ENCODE measurements around the gene SF3A1.
"Not testable (repeated sequence)": the region's sequence is repeated elsewhere in the genome, so short reads cannot be mapped to it uniquely, and the experiment has no call there.

Gene SF3A1

GRCh38 chr22:30351226-30351625 lies 5.5 kb downstream of the SF3A1 start:
- no peak for DNase-seq (ENCODE audit: low read depth)

GRCh38 chr22:30348809-30349208 lies 7.9 kb downstream of the SF3A1 start:
- no peak for DNase-seq (ENCODE audit: low read depth)

- no peak for DNase-seq (ENCODE audit: low read depth)
These were observed 8.3 kb downstream of the SF3A1 start for GRCh38 chr22:30348404-30348803.

- DNase-seq (ENCODE audit: low read depth): no peak
These were observed 9.3 kb downstream of the SF3A1 start for GRCh38 chr22:30347255-30347892.

- DNase-seq (ENCODE audit: low read depth): no peak
These were observed 12.1 kb downstream of the SF3A1 start for GRCh38 chr22:30344447-30345200.

GRCh38 chr22:30340911-30341685 lies 15.6 kb downstream of the SF3A1 start:
- no peak for DNase-seq (ENCODE audit: low read depth)

- DNase-seq (ENCODE audit: low read depth): no peak
These were observed 17.9 kb downstream of the SF3A1 start for GRCh38 chr22:30338802-30339201.

- DNase-seq (ENCODE audit: low read depth): not testable (repeated sequence)
These were observed 18.4 kb downstream of the SF3A1 start for GRCh38 chr22:30338341-30338740.

GRCh38 chr22:30337461-30337778 lies 19.3 kb downstream of the SF3A1 start:
- no peak for DNase-seq (ENCODE audit: low read depth)

GRCh38 chr22:30336752-30337460 lies 19.8 kb downstream of the SF3A1 start:
- no peak for DNase-seq (ENCODE audit: low read depth)

- DNase-seq (ENCODE audit: low read depth): no peak
These were observed 21.5 kb downstream of the SF3A1 start for GRCh38 chr22:30335236-30335635.

GRCh38 chr22:30334646-30335045 lies 22.0 kb downstream of the SF3A1 start:
- no peak for DNase-seq (ENCODE audit: low read depth)

- DNase-seq (ENCODE audit: low read depth): no peak
These were observed 23.0 kb downstream of the SF3A1 start for GRCh38 chr22:30333707-30334087.

- DNase-seq (ENCODE audit: low read depth): no peak
These were observed 23.5 kb downstream of the SF3A1 start for GRCh38 chr22:30332994-30333706.

GRCh38 chr22:30332551-30332950 lies 24.1 kb downstream of the SF3A1 start:
- no peak for DNase-seq (ENCODE audit: low read depth)

- DNase-seq (ENCODE audit: low read depth): no peak
These were observed 28.1 kb downstream of the SF3A1 start for GRCh38 chr22:30328466-30329049.

GRCh38 chr22:30327864-30328345 lies 28.8 kb downstream of the SF3A1 start:
- DNase-seq (ENCODE audit: low read depth): no peak

GRCh38 chr22:30326706-30327362 lies 29.9 kb downstream of the SF3A1 start, which contains the start of gene TBC1D10A:
Gene TBC1D10A, minus strand, starts transcription at chr22:30326941. Its CDS starts 60 bp downstream, at chr22:30326881.
- DNase-seq (ENCODE audit: low read depth): peak; percentile 80

- no peak for DNase-seq (ENCODE audit: low read depth)
These were observed 30.4 kb downstream of the SF3A1 start for GRCh38 chr22:30326255-30326705.

- no peak for DNase-seq (ENCODE audit: low read depth)
These were observed 30.9 kb downstream of the SF3A1 start for GRCh38 chr22:30325724-30326254.

All from stimulated activated CD8-positive, alpha-beta memory T cell treated with anti-CD3 and anti-CD28 coated beads, Interleukin-15, amount 100 ng/mL, for 24 hours (primary cell).